Tibial nerve (tissue), 4 donors: ENCODE results near the gene PHF14.

Source experiments
- EP300 ChIP-seq, 2 donors: sonication (generic); formaldehyde crosslinking; IDR thresholded peaks; one replicate each; pipeline ENCODE4 v1.6.1; 2017; ENCODE audit warnings: antibody characterized with exemption in 2 of 2, mild to moderate bottlenecking in 1 of 2
- POLR2A ChIP-seq, 2 donors: fragments of 450-650 bp; IDR thresholded peaks; one replicate each; pipeline ENCODE4 v1.6.1; 2017; ENCODE audit warnings: antibody characterized with exemption in 2 of 2, mild to moderate bottlenecking in 2 of 2, moderate library complexity in 2 of 2
- TF ChIP-seq, protein P1 (sequence below), 5 experiments: fragments of 200-600 bp in 3 of 5; fragments of 450-650 bp in 2 of 5; sonication (generic) in 3 of 5; IDR thresholded peaks; one replicate each; pipeline ENCODE4 v1.5.1; 2016 to 2019; ENCODE audit warnings: antibody characterized with exemption in 5 of 5, mild to moderate bottlenecking in 3 of 5, moderate library complexity in 2 of 5

DNA sequence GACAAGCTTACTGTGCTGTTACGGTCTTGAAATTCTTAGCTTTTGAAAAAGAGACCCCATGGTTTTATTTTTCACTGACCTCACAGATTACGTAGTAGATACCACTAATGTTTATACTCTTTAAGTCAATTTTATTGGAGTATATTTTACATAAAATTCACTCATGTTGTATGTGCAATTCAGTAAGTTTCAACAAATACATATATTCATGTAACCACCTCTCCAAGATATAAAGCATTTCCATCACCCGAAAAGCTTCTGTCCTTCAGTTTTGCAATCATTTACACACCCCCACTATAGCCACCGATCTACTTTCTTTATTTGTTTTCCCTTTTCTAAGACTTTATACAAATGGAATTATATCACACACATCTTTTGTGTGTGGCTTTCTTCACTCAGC is 199.2 kb downstream of the PHF14 start:
- TF ChIP-seq POLR2A (IDR thresholded peaks at IDR 0.05): no peak
- TF ChIP-seq, protein P1, sequence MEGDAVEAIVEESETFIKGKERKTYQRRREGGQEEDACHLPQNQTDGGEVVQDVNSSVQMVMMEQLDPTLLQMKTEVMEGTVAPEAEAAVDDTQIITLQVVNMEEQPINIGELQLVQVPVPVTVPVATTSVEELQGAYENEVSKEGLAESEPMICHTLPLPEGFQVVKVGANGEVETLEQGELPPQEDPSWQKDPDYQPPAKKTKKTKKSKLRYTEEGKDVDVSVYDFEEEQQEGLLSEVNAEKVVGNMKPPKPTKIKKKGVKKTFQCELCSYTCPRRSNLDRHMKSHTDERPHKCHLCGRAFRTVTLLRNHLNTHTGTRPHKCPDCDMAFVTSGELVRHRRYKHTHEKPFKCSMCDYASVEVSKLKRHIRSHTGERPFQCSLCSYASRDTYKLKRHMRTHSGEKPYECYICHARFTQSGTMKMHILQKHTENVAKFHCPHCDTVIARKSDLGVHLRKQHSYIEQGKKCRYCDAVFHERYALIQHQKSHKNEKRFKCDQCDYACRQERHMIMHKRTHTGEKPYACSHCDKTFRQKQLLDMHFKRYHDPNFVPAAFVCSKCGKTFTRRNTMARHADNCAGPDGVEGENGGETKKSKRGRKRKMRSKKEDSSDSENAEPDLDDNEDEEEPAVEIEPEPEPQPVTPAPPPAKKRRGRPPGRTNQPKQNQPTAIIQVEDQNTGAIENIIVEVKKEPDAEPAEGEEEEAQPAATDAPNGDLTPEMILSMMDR (IDR thresholded peaks at IDR 0.05): no peak
- TF ChIP-seq EP300 (IDR thresholded peaks at IDR 0.05): no peak
